Panc1 (cell line): ENCODE results near the gene MTHFD1L. TPM values are rescaled to one million over a fixed set of nuclear protein-coding genes. Genes with fewer than 3 reads are reported as not detected.

ENCODE experiments used
- ATAC-seq: fragments of 200-7000 bp; cut with Tn5 transposase; 2 replicates; pipeline ENCODE4 v1.9.1; 2020; ENCODE audit warnings: mild to moderate bottlenecking, moderate library complexity
- BruUV-seq: library from RNA; stranded (reverse); fragments of 400-500 nt; replicated peaks from 2 replicates; lab custom pipeline; 2021; lab: Mats Ljungman, UMichigan
- CTCF ChIA-PET: fragments of 300-600 bp; sonication (Branson Sonifier 250); formaldehyde crosslinking; loops from one replicate; lab custom pipeline; 2022; ENCODE audit warnings: antibody characterized with exemption; lab: Charles Lee
- POLR2A ChIA-PET: fragments of 300-600 bp; sonication (Branson Sonifier 250); formaldehyde crosslinking; loops from one replicate; lab custom pipeline; 2022; ENCODE audit warnings: antibody characterized with exemption; lab: Charles Lee
- DNase-seq: peaks from one replicate; pipeline ENCODE4 v3.0.0-alpha.2; 2010; ENCODE audit warnings: low read depth, low spot score
- H3K27ac ChIP-seq: 2 replicates; pipeline ENCODE4 v1.5.1; 2011; ENCODE audit warnings: mild to moderate bottlenecking, low read length, inconsistent platforms
- H3K27me3 ChIP-seq: fragments of 200-500 bp; sonication (Bioruptor generic); 2 replicates; pipeline ENCODE4 v1.6.0; 2014; ENCODE audit warnings: low read length, inconsistent platforms; ENCODE audit not compliant: control insufficient read depth, insufficient read depth
- H3K36me3 ChIP-seq: fragments of 200-500 bp; sonication (Bioruptor generic); 2 replicates; pipeline ENCODE4 v1.5.1; 2014; ENCODE audit warnings: inconsistent platforms, mild to moderate bottlenecking, low read length, moderate library complexity; ENCODE audit not compliant: control insufficient read depth, insufficient read depth
- H3K4me1 ChIP-seq: 2 replicates; pipeline ENCODE4 v1.5.1; 2011; ENCODE audit warnings: inconsistent platforms, mild to moderate bottlenecking, low read length, moderate library complexity; ENCODE audit not compliant: control insufficient read depth, insufficient read depth
- H3K4me3 ChIP-seq, 2 experiments: 2 replicates each; pipeline ENCODE4 v1.5.1; 2011 to 2012; ENCODE audit warnings: low read depth in 2 of 2, low read length in 2 of 2, mild to moderate bottlenecking in 2 of 2, inconsistent platforms in 1 of 2, moderate library complexity in 1 of 2
- H3K9me3 ChIP-seq: fragments of 200-500 bp; sonication (Bioruptor generic); 2 replicates; pipeline ENCODE4 v1.5.1; 2014; ENCODE audit warnings: low read depth, mild to moderate bottlenecking, inconsistent platforms, low read length, moderate library complexity; ENCODE audit not compliant: control insufficient read depth, insufficient read depth
- CTCF ChIP-seq: fragments of 450-650 bp; IDR thresholded peaks from 2 replicates; pipeline ENCODE4 v1.5.1; 2017; ENCODE audit warnings: mild to moderate bottlenecking
- POLR2AphosphoS5 ChIP-seq: IDR thresholded peaks from 2 replicates; pipeline ENCODE4 v1.6.1; 2012; ENCODE audit warnings: mild to moderate bottlenecking, low read depth, low read length, moderate library complexity
- REST ChIP-seq, 2 experiments: IDR thresholded peaks; 2 replicates each; pipeline ENCODE4 v1.6.1; 2011 to 2012; ENCODE audit warnings: low read depth in 2 of 2, control low read depth in 1 of 2, low read length in 1 of 2, mild to moderate bottlenecking in 1 of 2, moderate library complexity in 1 of 2; ENCODE audit not compliant: insufficient read depth in 1 of 2
- SIN3A ChIP-seq: IDR thresholded peaks from 2 replicates; pipeline ENCODE4 v1.6.1; 2012; ENCODE audit warnings: low read depth, mild to moderate bottlenecking, low read length, moderate library complexity, borderline replicate concordance; ENCODE audit not compliant: insufficient read depth
- TCF7L2 ChIP-seq: IDR thresholded peaks from 2 replicates; pipeline ENCODE4 v1.6.1; 2011; ENCODE audit warnings: mild to moderate bottlenecking, low read depth, low read length, inconsistent platforms
- in situ Hi-C: cut with HindIII; loops from 2 replicates; pipeline ENCODE4 v1.10.0; 2016; ENCODE audit warnings: low sequenced_read_pairs, low pct_unique_long_range_greater_than_20kb
- intact Hi-C: fragments of 100-400 bp; cut with micrococcal nuclease; formaldehyde crosslinking; loops from one replicate; pipeline ENCODE4 v1.10.0; 2022; ENCODE audit not compliant: unreplicated experiment
- total RNA-seq: library from RNA; stranded (reverse); gene quantifications from one replicate; pipeline ENCODE4 v1.2.1, GENCODE V29; 2021; ENCODE audit not compliant: unreplicated experiment

Gene MTHFD1L
- total RNA-seq, 1 experiment from 2014 or later = 76.2 TPM

DNA sequence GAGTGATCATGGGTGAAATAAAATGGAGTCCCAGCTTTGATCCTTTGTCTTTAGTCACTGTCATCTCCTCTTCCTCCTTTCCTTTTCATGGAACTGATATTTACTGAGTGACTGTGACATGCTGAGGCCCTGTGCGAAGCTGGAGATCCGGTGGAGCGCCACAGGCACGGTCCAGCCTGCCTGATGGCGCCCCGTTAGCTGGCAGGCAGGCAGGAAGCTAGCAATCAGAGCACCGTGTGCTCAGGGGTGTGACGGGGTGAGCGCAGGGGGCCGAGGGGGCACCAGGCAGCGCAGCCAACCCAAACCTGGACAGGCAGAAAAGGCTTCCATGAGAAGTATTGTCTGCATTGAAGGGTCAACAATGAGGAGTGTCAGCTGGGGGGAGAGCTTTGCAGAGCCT, 274.0 kb downstream of the MTHFD1L start:
- no peaks in the 10 kb centered on the region for H3K9me3 ChIP-seq
- CTCF ChIA-PET = no interaction called here
- DNase-seq (no peak), ATAC-seq (no peak)
- no peak overlapping the region for H3K4me3 ChIP-seq
- POLR2A ChIA-PET = no interaction called here
- peaks cover 3% of the 10 kb centered on the region; the same call in 1 of the 2 replicates for H3K4me1 ChIP-seq
- BruUV-seq = no TSS peak
- intact Hi-C loops = no loop called here
- in situ Hi-C loops = no loop called here
- no peaks in the 10 kb centered on the region for H3K36me3 ChIP-seq
- H3K27ac ChIP-seq = no peak overlapping the region
- no peaks in the 10 kb centered on the region for H3K27me3 ChIP-seq
- TF ChIP-seq TCF7L2 (no peak), SIN3A (no peak), POLR2AphosphoS5 (no peak), REST (IDR thresholded peaks at IDR 0.05; ENCODE audit: insufficient read depth in 1 of 2, low read depth in 2 of 2, low read length in 1 of 2) (no peak), CTCF (no peak)

DNA sequence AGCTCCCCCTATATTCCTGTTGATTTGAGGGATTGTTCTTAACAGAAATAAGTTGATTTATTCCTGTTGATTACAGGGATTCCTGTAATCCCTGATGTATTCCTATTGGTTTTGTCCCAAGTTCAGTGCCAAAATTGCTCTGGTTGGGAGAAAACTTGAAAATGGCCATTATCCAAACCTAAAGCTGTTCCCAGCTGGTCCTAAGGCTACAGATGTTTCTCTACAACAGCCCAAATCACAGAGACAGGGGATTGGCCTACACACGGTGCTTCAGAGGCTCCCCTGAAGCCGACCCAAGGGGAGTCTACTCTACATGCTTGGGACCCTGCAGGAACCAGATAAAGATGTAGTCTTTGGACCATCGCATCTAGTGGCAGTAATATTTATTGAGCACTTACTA, 275.3 kb downstream of the MTHFD1L start:
- DNase-seq (no peak), ATAC-seq (no peak)
- Histone ChIP-seq H3K36me3 (no peaks in the 10 kb centered on the region), H3K27ac (no peak overlapping the region), H3K27me3 (no peaks in the 10 kb centered on the region), H3K4me1 (peaks cover 3% of the 10 kb centered on the region; the same call in 1 of the 2 replicates), H3K4me3 (no peak overlapping the region), H3K9me3 (no peaks in the 10 kb centered on the region)
- TF ChIP-seq CTCF = no peak
- TF ChIP-seq SIN3A = no peak
- TF ChIP-seq TCF7L2 = no peak
- TF ChIP-seq REST (IDR thresholded peaks at IDR 0.05; ENCODE audit: insufficient read depth in 1 of 2, low read depth in 2 of 2, low read length in 1 of 2) = no peak
- TF ChIP-seq POLR2AphosphoS5 = no peak
- ChIA-PET POLR2A (no interaction called here), CTCF (no interaction called here)
- in situ Hi-C loops (no loop called here), intact Hi-C loops (no loop called here)
- BruUV-seq = no TSS peak
